Large intestine (tissue), 3 donors: ENCODE results near the gene ALX4. TPM values are rescaled to one million over a fixed set of nuclear protein-coding genes. Genes with fewer than 3 reads are reported as not detected.

ENCODE experiments used
- DNase-seq, 2 donors: peaks; one replicate each; pipeline versions ENCODE4 v3.0.0 to v3.0.0-alpha.2; 2013
- H3K27ac ChIP-seq: one replicate; pipeline ENCODE4 v1.5.1; 2013; ENCODE audit warnings: low read length
- H3K27me3 ChIP-seq: 2 replicates; pipeline ENCODE4 v1.6.1; 2013; ENCODE audit warnings: low read length; ENCODE audit not compliant: control insufficient read depth, insufficient read depth
- H3K36me3 ChIP-seq: 2 replicates; pipeline ENCODE4 v1.6.1; 2013; ENCODE audit warnings: low read length; ENCODE audit not compliant: control insufficient read depth, insufficient read depth
- H3K4me1 ChIP-seq: one replicate; pipeline ENCODE4 v1.6.1; 2013; ENCODE audit warnings: low read length; ENCODE audit not compliant: control insufficient read depth, insufficient read depth
- H3K4me3 ChIP-seq: one replicate; pipeline ENCODE4 v1.5.1; 2013; ENCODE audit warnings: low read length
- H3K9me3 ChIP-seq: one replicate; pipeline ENCODE4 v1.6.1; 2013; ENCODE audit warnings: mild to moderate bottlenecking, low read depth, low read length, moderate library complexity; ENCODE audit not compliant: control insufficient read depth
- WGBS: methylation state at CpG from one replicate; pipeline ENCODE4 v1.1.5; 2013; ENCODE audit warnings: low lambda C conversion rate; ENCODE audit not compliant: insufficient coverage; 5-methylcytosine and 5-hydroxymethylcytosine counted together
- polyA plus RNA-seq: library from polyadenylated mRNA; unstranded; fragments of 120-200 nt; gene quantifications from one replicate; pipeline ENCODE4 v1.2.1, GENCODE V29; 2013

The ALX4 gene
- polyA plus RNA-seq, 1 donor: 0.13 TPM

GRCh38 chr11:44267006-44267749, 42.8 kb downstream of the ALX4 start:
- no peak overlapping the region for H3K4me3 ChIP-seq
- DNase-seq: no peak
- H3K27me3 ChIP-seq: no peaks in the 10 kb centered on the region
- H3K9me3 ChIP-seq: no peaks in the 10 kb centered on the region
- no peaks in the 10 kb centered on the region for H3K4me1 ChIP-seq
- no peak overlapping the region for H3K27ac ChIP-seq
- H3K36me3 ChIP-seq: no peaks in the 10 kb centered on the region
- WGBS: no CpG with 5 or more reads among the region's 24 CpGs

GRCh38 chr11:44266056-44266780, 43.7 kb downstream of the ALX4 start:
- WGBS: no CpG with 5 or more reads among the region's 9 CpGs
- DNase-seq: no peak

DNA sequence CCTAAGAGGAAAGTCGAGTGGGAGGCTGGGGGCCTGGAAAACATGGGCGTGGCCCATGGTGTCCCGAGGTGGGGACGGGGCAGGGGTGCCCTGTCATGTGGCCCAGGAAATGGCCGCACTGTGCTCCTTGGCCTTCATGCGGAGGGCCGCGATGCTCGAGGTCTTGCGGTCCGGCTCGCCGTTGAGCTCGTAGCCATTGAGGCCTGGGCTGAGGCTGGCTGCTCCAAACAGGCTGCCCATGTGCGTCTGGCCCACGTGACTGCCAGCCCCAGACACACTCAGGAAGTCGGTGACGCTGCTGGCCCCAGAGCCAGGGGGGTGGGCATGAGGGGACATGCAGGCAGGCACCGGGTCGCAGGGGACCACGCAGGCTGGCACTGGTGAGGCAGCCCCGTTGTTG, 45.2 kb downstream of the ALX4 start:
- H3K4me1 ChIP-seq: no peaks in the 10 kb centered on the region
- H3K36me3 ChIP-seq: no peaks in the 10 kb centered on the region
- H3K4me3 ChIP-seq: no peak overlapping the region
- DNase-seq: no peak
- no peak overlapping the region for H3K27ac ChIP-seq
- no peaks in the 10 kb centered on the region for H3K9me3 ChIP-seq
- H3K27me3 ChIP-seq: no peaks in the 10 kb centered on the region
- no CpG with 5 or more reads among the region's 22 CpGs for WGBS

More at GRCh38 chr11:44266056-44266780, 43.7 kb downstream of the ALX4 start:
- no peak overlapping the region for H3K4me3 ChIP-seq
- no peaks in the 10 kb centered on the region for H3K9me3 ChIP-seq
- no peaks in the 10 kb centered on the region for H3K36me3 ChIP-seq
- H3K27me3 ChIP-seq: no peaks in the 10 kb centered on the region
- H3K4me1 ChIP-seq: no peaks in the 10 kb centered on the region
- no peak overlapping the region for H3K27ac ChIP-seq

DNA sequence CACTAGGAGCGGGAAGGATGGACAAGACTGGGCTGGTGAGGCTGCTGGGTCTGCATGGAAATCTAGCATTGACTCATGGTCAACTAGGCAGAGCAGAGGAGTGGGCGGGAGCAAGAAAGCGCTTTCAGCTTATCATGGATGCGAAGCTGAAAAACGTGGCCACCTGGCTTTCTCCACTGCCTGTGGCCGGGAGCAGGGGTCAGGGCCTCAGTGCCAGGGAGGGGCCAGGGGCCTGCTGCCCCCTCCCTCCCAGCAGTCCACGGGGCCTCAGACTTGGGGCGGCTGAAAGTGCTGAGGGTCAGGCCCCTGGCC, 45.5 kb downstream of the ALX4 start:
- no CpG with 5 or more reads among the region's 8 CpGs for WGBS
- Histone ChIP-seq H3K9me3 (no peaks in the 10 kb centered on the region), H3K4me3 (no peak overlapping the region), H3K4me1 (no peaks in the 10 kb centered on the region), H3K36me3 (no peaks in the 10 kb centered on the region), H3K27ac (no peak overlapping the region), H3K27me3 (no peaks in the 10 kb centered on the region)
- no peak for DNase-seq

DNA sequence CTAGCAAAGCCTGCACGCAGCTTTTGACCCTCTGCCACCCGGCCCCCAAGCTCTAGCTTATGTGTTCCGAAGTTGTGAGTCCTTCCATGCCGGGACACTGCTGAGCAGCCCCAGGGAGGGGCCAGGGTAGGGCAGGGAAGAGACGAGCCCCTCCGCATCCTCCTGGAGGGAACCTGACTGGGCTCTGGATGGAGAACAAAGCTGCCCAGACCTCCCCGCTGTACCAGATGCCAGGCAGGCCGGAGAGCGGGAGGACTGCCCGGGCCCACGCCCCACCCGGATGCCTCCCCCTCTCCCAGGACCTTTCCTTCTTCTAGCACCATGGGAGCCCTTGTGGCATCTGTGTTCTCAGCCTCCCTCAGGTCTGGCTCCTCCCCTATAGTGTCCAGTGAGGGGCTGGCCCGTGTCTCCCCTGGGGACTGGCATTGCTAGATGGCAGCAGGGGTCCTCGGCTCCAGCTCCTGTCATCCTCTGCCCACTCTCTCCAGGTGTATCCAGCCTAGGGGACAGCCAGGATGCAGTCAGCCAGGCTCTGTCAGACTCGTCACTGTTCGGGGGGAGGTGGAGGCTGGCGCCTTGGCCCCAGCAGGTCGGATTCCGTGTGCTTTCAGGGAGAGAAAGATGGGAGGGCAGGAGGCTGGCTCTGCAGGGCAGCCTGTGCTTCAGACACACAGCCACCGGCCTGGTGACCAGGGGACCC, 46.1 kb downstream of the ALX4 start:
- H3K27me3 ChIP-seq: no peaks in the 10 kb centered on the region
- no peaks in the 10 kb centered on the region for H3K4me1 ChIP-seq
- H3K9me3 ChIP-seq: no peaks in the 10 kb centered on the region
- no peak for DNase-seq
- H3K27ac ChIP-seq: no peak overlapping the region
- no CpG with 5 or more reads among the region's 20 CpGs for WGBS
- H3K4me3 ChIP-seq: no peak overlapping the region
- no peaks in the 10 kb centered on the region for H3K36me3 ChIP-seq

DNA sequence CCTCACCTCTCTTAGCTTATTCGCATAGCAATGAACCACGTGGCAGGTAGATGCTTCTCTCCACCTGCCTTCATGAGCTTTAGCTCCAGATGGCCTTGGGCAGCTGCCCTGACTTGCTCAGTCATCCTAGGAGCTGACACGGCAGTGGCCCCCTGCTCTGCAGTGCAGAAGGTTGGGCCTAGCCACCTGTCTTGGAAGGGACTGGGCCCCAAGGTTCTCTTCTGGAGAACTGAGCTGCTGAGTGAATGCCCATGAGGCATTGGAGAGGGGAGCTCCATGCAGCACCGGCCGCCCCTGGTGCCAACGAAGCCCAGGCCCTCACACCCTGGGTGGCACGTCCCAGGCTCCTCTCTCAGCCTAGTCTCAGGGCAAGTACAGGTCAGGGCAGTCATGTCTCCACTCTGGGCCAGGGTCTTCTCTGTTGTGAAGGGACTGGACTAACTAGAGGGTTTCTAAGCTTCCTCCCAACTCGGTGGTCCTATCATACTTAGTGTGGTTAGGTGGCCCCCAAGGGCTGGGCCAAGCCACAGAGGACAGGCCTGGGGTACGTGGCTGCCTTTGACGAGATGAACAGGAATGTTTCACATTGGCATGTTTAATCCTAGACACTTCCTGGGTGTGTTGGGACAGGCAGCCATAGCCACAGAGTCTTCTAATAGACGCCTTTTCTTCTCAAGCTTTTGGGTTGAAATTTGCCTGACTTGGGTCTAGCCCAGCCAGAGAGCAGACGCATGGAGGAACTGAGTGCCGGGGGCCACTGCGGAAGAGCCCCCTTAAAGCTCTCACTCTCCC, 47.9 kb downstream of the ALX4 start:
- Histone ChIP-seq H3K9me3 (no peaks in the 10 kb centered on the region), H3K27me3 (no peaks in the 10 kb centered on the region), H3K36me3 (no peaks in the 10 kb centered on the region), H3K27ac (no peak overlapping the region), H3K4me1 (no peaks in the 10 kb centered on the region), H3K4me3 (no peak overlapping the region)
- no CpG with 5 or more reads among the region's 14 CpGs for WGBS
- DNase-seq: no peak

DNA sequence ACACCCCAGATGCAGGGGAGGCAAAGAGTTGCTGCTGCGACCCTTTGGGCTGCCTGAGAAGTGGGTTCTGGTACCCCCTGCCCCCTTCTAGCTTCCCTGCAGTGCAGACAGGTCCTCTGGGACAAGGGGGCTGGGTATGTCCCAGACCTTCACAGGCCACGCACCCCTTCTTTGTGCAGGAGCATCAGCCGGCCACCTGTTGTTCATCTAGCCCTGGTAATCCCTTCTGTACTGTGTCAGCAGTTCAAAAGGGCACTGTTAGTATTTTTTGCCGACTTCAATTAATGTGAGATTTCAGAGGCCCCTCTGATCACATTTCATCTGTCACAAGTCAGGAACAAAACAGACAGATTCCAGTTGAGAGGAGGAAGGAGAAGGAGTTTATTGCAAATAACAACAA, 49.9 kb downstream of the ALX4 start:
- Histone ChIP-seq H3K4me1 (no peaks in the 10 kb centered on the region), H3K4me3 (no peak overlapping the region), H3K9me3 (no peaks in the 10 kb centered on the region), H3K27me3 (no peaks in the 10 kb centered on the region), H3K27ac (no peak overlapping the region), H3K36me3 (no peaks in the 10 kb centered on the region)
- no peak for DNase-seq
- WGBS: no CpG with 5 or more reads among the region's 4 CpGs

- H3K4me1 ChIP-seq: no peaks in the 10 kb centered on the region
- no peaks in the 10 kb centered on the region for H3K36me3 ChIP-seq
- H3K9me3 ChIP-seq: no peaks in the 10 kb centered on the region
- H3K27me3 ChIP-seq: no peaks in the 10 kb centered on the region
- no peak overlapping the region for H3K4me3 ChIP-seq
- H3K27ac ChIP-seq: no peak overlapping the region
- WGBS: no CpG with 5 or more reads among the region's 5 CpGs
- no peak for DNase-seq
Observed at GRCh38 chr11:44258839-44259420, 51.0 kb downstream of the ALX4 start.

- Histone ChIP-seq H3K4me1 (no peaks in the 10 kb centered on the region), H3K9me3 (peaks cover 2% of the 10 kb centered on the region), H3K4me3 (no peak overlapping the region), H3K27me3 (no peaks in the 10 kb centered on the region), H3K27ac (no peak overlapping the region), H3K36me3 (no peaks in the 10 kb centered on the region)
- 80% methylated on average over 1 of the region's 5 CpGs for WGBS
- DNase-seq: no peak
Observed at GRCh38 chr11:44258190-44258489, 51.8 kb downstream of the ALX4 start.
